T-cell (primary cell): ENCODE data around the gene EGLN1. TPM values are rescaled to one million over a fixed set of nuclear protein-coding genes. Genes with fewer than 3 reads are reported as not detected.
A peak's percentile ranks its signal among the peaks of the same experiment; 100 is the strongest.

Source experiments
- ATAC-seq, 4 experiments: fragments of 200-7000 bp in 3 of 4; fragments of 150-1000 bp in 1 of 4; cut with Tn5 transposase; replicated peaks in 1 of 4; 1 replicate in 3 of 4; 2 replicates in 1 of 4; pipeline ENCODE4 v1.10.0; 2021; ENCODE audit warnings: moderate library complexity in 3 of 4, mild to moderate bottlenecking in 2 of 4, moderate number of reproducible peaks in 1 of 4
- CTCF ChIA-PET, 2 donors: fragments of 300-600 bp; sonication (Branson Sonifier 250); formaldehyde crosslinking; loops; one replicate each; lab custom pipeline; 2022; ENCODE audit warnings: antibody characterized with exemption in 2 of 2; lab: Charles Lee
- POLR2A ChIA-PET, 2 donors: fragments of 300-600 bp; sonication (Branson Sonifier 250); formaldehyde crosslinking; loops; one replicate each; lab custom pipeline; 2022; ENCODE audit warnings: antibody characterized with exemption in 2 of 2; lab: Charles Lee
- DNase-seq, 35 experiments: peaks; one replicate each; pipeline versions ENCODE4 v3.0.0 to v3.0.0-alpha.2; 2013 to 2023
- H3K27ac ChIP-seq: one replicate; pipeline ENCODE4 v1.5.1; 2013; ENCODE audit warnings: low read length
- H3K27me3 ChIP-seq, 2 experiments: replicated peaks in 1 of 2; 1 replicate in 1 of 2; 2 replicates in 1 of 2; pipeline versions ENCODE4 v1.6.1 to v1.7.0; 2013; ENCODE audit warnings: low read length in 1 of 2, mixed read lengths in 1 of 2; ENCODE audit not compliant: control insufficient read depth in 2 of 2, insufficient read depth in 2 of 2; ENCODE audit errors: extremely low read depth in 1 of 2
- H3K36me3 ChIP-seq, 2 donors: 1 replicate in 1 of 2; 2 replicates in 1 of 2; pipeline versions ENCODE4 v1.6.1 to v1.7.0; 2013; ENCODE audit warnings: low read length in 1 of 2; ENCODE audit not compliant: control insufficient read depth in 2 of 2, insufficient read depth in 1 of 2; ENCODE audit errors: extremely low read depth in 1 of 2
- H3K4me1 ChIP-seq, 2 experiments: 1 replicate in 1 of 2; 2 replicates in 1 of 2; pipeline versions ENCODE4 v1.6.1 to v1.7.0; 2013; ENCODE audit warnings: low read length in 2 of 2, mixed read lengths in 1 of 2; ENCODE audit not compliant: insufficient read depth in 2 of 2, control insufficient read depth in 1 of 2; ENCODE audit errors: extremely low read depth in 1 of 2
- H3K4me3 ChIP-seq, 2 donors: 1 replicate in 1 of 2; 2 replicates in 1 of 2; pipeline versions ENCODE4 v1.5.1 to v1.7.0; 2013; ENCODE audit warnings: mild to moderate bottlenecking in 2 of 2, low read length in 1 of 2, moderate library complexity in 1 of 2; ENCODE audit not compliant: control insufficient read depth in 1 of 2; ENCODE audit errors: extremely low read depth in 1 of 2
- H3K9me3 ChIP-seq: 2 replicates; pipeline ENCODE4 v1.7.0; 2013
- H3K27ac Mint-ChIP-seq, 2 donors: one replicate each; pipeline ENCODE4 v1.8.0; 2020 to 2021; ENCODE audit warnings: mild to moderate bottlenecking in 2 of 2, mixed read lengths in 2 of 2
- H3K27me3 Mint-ChIP-seq, 2 donors: one replicate each; pipeline ENCODE4 v1.8.0; 2021 to 2022; ENCODE audit warnings: mixed read lengths in 2 of 2
- H3K36me3 Mint-ChIP-seq: one replicate; pipeline ENCODE4 v1.8.0; 2021; ENCODE audit warnings: mixed read lengths
- H3K4me1 Mint-ChIP-seq, 3 donors: one replicate each; pipeline ENCODE4 v1.8.0; 2020 to 2022; ENCODE audit warnings: mixed read lengths in 3 of 3, mild to moderate bottlenecking in 1 of 3
- H3K4me3 Mint-ChIP-seq, 3 donors: one replicate each; pipeline ENCODE4 v1.8.0; 2020 to 2022; ENCODE audit warnings: mild to moderate bottlenecking in 3 of 3, mixed read lengths in 3 of 3, moderate library complexity in 3 of 3
- H3K9me3 Mint-ChIP-seq, 3 donors: one replicate each; pipeline ENCODE4 v1.8.0; 2020 to 2022; ENCODE audit warnings: mixed read lengths in 3 of 3
- WGBS: methylation state at CpG from one replicate; pipeline ENCODE4 v1.1.5; 2013; ENCODE audit warnings: missing lambda C conversion rate; ENCODE audit not compliant: insufficient coverage; 5-methylcytosine and 5-hydroxymethylcytosine counted together
- total RNA-seq, 35 experiments: library from RNA in 6 of 35; stranded (reverse) in 6 of 35; fragments of 120-200 nt in 1 of 35; gene quantifications; one replicate each; pipeline versions ENCODE4 v1.2.1 to v1.2.4 and lab custom pipeline; 2013 to 2026

Gene EGLN1
- total RNA-seq, 5 donors from 2014 or later (not counting 1 experiment from before 2014, with no cell fraction given), result 13.9 to 20.8 (median 18.5) TPM

GRCh38 chr1:231396643-231397042 lies 25.4 kb downstream of the EGLN1 start:
- Mint-ChIP-seq H3K36me3 (peaks cover 15% of the 10 kb centered on the region), H3K4me3 (no peak overlapping the region), H3K4me1 (peaks cover 69 to 79% (median 76%) of the 10 kb centered on the region in 3 donors), H3K9me3 (no peaks in the 10 kb centered on the region), H3K27ac (no peak overlapping the region), H3K27me3 (no peaks in the 10 kb centered on the region)
- ChIA-PET POLR2A (interaction anchor here in 1 of 2 donors (0.7 kb wide), 1 partner anchor 16 kb away, joined by 5 read pairs; no protein-coding TSS in a partner anchor), CTCF (no interaction called here)
- no peak for ATAC-seq
- Histone ChIP-seq H3K27ac (no peak overlapping the region), H3K4me3 (no peak overlapping the region), H3K27me3 (no peaks in the 10 kb centered on the region), H3K9me3 (no peaks in the 10 kb centered on the region), H3K36me3 (peaks cover 0 to 4% of the 10 kb centered on the region in 2 donors), H3K4me1 (no peaks in the 10 kb centered on the region)
- DNase-seq, result no peak
- WGBS, result 94% methylated on average over 2 of the region's 2 CpGs

- H3K4me3 Mint-ChIP-seq, result no peak overlapping the region
- no peak overlapping the region for H3K27ac Mint-ChIP-seq
- no peak overlapping the region for H3K27ac ChIP-seq
- H3K36me3 Mint-ChIP-seq, result peaks cover 15% of the 10 kb centered on the region
- no peaks in the 10 kb centered on the region for H3K27me3 Mint-ChIP-seq
- H3K9me3 ChIP-seq, result no peaks in the 10 kb centered on the region
- ChIA-PET CTCF (no interaction called here), POLR2A (interaction anchor here in 1 of 2 donors (0.7 kb wide), 1 partner anchor 16 kb away, joined by 5 read pairs; no protein-coding TSS in a partner anchor)
- H3K4me1 Mint-ChIP-seq, result peaks cover 73 to 78% (median 76%) of the 10 kb centered on the region in 3 donors
- DNase-seq (no peak), ATAC-seq (no peak)
- no peaks in the 10 kb centered on the region for H3K4me1 ChIP-seq
- no peaks in the 10 kb centered on the region for H3K27me3 ChIP-seq
- H3K4me3 ChIP-seq, result no peak overlapping the region
- H3K9me3 Mint-ChIP-seq, result no peaks in the 10 kb centered on the region
- 100% methylated on average over 2 of the region's 4 CpGs for WGBS
- peaks cover 0 to 4% of the 10 kb centered on the region in 2 donors for H3K36me3 ChIP-seq
These were observed 26.1 kb downstream of the EGLN1 start for GRCh38 chr1:231395998-231396390.

GRCh38 chr1:231395076-231395997 lies 26.8 kb downstream of the EGLN1 start:
- ATAC-seq, result no peak

GRCh38 chr1:231393668-231394067 lies 28.4 kb downstream of the EGLN1 start:
- ATAC-seq (no peak), DNase-seq (no peak)
- Histone ChIP-seq H3K27me3 (no peaks in the 10 kb centered on the region), H3K4me1 (no peaks in the 10 kb centered on the region), H3K36me3 (peaks cover 0 to 4% of the 10 kb centered on the region in 2 donors), H3K27ac (no peak overlapping the region), H3K9me3 (no peaks in the 10 kb centered on the region), H3K4me3 (no peak overlapping the region)
- peaks cover 18% of the 10 kb centered on the region for H3K36me3 Mint-ChIP-seq
- no peak overlapping the region for H3K4me3 Mint-ChIP-seq
- H3K4me1 Mint-ChIP-seq, result peaks cover 74 to 80% (median 74%) of the 10 kb centered on the region in 3 donors
- H3K27me3 Mint-ChIP-seq, result no peaks in the 10 kb centered on the region
- ChIA-PET CTCF (interaction anchor here (0.7 to 1.0 kb wide), 2 partner anchors 10 to 17 kb away, joined by 3 to 7 read pairs; no protein-coding TSS in a partner anchor), POLR2A (no interaction called here)
- H3K9me3 Mint-ChIP-seq, result no peaks in the 10 kb centered on the region
- H3K27ac Mint-ChIP-seq, result no peak overlapping the region

More at GRCh38 chr1:231395076-231395997, 26.8 kb downstream of the EGLN1 start:
- Mint-ChIP-seq H3K4me3 (no peak overlapping the region), H3K9me3 (no peaks in the 10 kb centered on the region), H3K27me3 (no peaks in the 10 kb centered on the region), H3K4me1 (peaks cover 77 to 79% (median 77%) of the 10 kb centered on the region in 3 donors), H3K36me3 (peaks cover 15% of the 10 kb centered on the region), H3K27ac (no peak overlapping the region)
- Histone ChIP-seq H3K27me3 (no peaks in the 10 kb centered on the region), H3K4me1 (no peaks in the 10 kb centered on the region), H3K36me3 (peaks cover 0 to 4% of the 10 kb centered on the region in 2 donors), H3K27ac (no peak overlapping the region), H3K9me3 (no peaks in the 10 kb centered on the region), H3K4me3 (no peak overlapping the region)
- no peak for DNase-seq
- ChIA-PET CTCF (no interaction called here), POLR2A (interaction anchor here (0.5 to 0.6 kb wide), 2 partner anchors 8 to 111 kb away, joined by 4 to 8 read pairs; no protein-coding TSS in a partner anchor)
- 92% methylated on average over 2 of the region's 10 CpGs for WGBS

GRCh38 chr1:231392389-231393131 lies 29.5 kb downstream of the EGLN1 start:
- Mint-ChIP-seq H3K4me1 (peaks cover 72 to 78% (median 72%) of the 10 kb centered on the region in 3 donors), H3K4me3 (no peak overlapping the region), H3K36me3 (peaks cover 12% of the 10 kb centered on the region), H3K27me3 (no peaks in the 10 kb centered on the region), H3K9me3 (no peaks in the 10 kb centered on the region), H3K27ac (peak overlapping the region in 1 of 2 donors; percentile 45)
- DNase-seq, result no peak
- no peak overlapping the region for H3K4me3 ChIP-seq
- 100% methylated on average over 1 of the region's 1 CpG for WGBS
- no peaks in the 10 kb centered on the region for H3K27me3 ChIP-seq
- H3K4me1 ChIP-seq, result no peaks in the 10 kb centered on the region
- no peaks in the 10 kb centered on the region for H3K9me3 ChIP-seq
- H3K27ac ChIP-seq, result no peak overlapping the region
- POLR2A ChIA-PET, result interaction anchor here in 1 of 2 donors (0.6 kb wide), 1 partner anchor 23 kb away, joined by 5 read pairs; no protein-coding TSS in a partner anchor
- no peak for ATAC-seq
- H3K36me3 ChIP-seq, result peaks cover 0 to 4% of the 10 kb centered on the region in 2 donors
- CTCF ChIA-PET, result interaction anchor here in 1 of 2 donors (0.6 to 1.0 kb wide), 2 partner anchors 11 to 1540 kb away, joined by 3 to 7 read pairs; no protein-coding TSS in a partner anchor

DNA sequence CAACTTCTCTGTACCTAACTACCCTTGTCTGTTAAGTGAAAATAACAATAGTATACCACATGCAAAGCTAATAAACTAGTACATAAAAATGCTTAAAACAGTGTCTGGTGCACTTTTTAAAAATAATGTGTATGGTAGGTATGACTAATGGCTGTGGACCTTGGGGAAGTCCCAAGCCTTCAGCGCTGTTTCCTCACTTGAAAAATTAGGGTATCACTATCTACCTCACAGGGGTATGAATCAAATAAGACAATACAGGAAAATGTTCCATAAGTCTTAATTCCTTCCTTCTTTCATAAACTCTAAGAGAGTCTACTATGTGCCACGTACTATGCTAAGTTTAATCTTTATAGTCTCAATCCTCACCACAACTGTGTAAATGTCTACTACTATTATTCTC lies 32.0 kb downstream of the EGLN1 start:
- Histone ChIP-seq H3K4me3 (no peak overlapping the region), H3K27ac (no peak overlapping the region), H3K9me3 (no peaks in the 10 kb centered on the region), H3K36me3 (peaks cover 0 to 4% of the 10 kb centered on the region in 2 donors), H3K4me1 (peaks cover 0 to 2% of the 10 kb centered on the region in 2 experiments), H3K27me3 (no peaks in the 10 kb centered on the region)
- Mint-ChIP-seq H3K36me3 (peaks cover 8% of the 10 kb centered on the region), H3K9me3 (no peaks in the 10 kb centered on the region), H3K4me1 (peaks cover 56 to 63% (median 62%) of the 10 kb centered on the region in 3 donors), H3K27ac (no peak overlapping the region), H3K4me3 (no peak overlapping the region), H3K27me3 (no peaks in the 10 kb centered on the region)
- DNase-seq, result no peak
- WGBS, result 60% methylated on average over 1 of the region's 2 CpGs
- POLR2A ChIA-PET, result no interaction called here
- CTCF ChIA-PET, result no interaction called here
- no peak for ATAC-seq
